Stimulated activated CD8-positive, alpha-beta memory T cell treated with anti-CD3 and anti-CD28 coated beads, Interleukin-15, amount 100 ng/mL, for 48 hours (primary cell): ENCODE measurements around the gene NRTN.
"Not testable (repeated sequence)": the region's sequence is repeated elsewhere in the genome, so short reads cannot be mapped to it uniquely, and the experiment has no call there.

Experiments used
- DNase-seq, 2 donors: peaks; one replicate each; pipeline ENCODE4 v3.0.0-alpha.2; 2020; ENCODE audit warnings: low read depth in 2 of 2

NRTN gene

GRCh38 chr19:5837761-5838352 is 33.0 kb downstream of the NRTN start:
- DNase-seq = no peak

DNA sequence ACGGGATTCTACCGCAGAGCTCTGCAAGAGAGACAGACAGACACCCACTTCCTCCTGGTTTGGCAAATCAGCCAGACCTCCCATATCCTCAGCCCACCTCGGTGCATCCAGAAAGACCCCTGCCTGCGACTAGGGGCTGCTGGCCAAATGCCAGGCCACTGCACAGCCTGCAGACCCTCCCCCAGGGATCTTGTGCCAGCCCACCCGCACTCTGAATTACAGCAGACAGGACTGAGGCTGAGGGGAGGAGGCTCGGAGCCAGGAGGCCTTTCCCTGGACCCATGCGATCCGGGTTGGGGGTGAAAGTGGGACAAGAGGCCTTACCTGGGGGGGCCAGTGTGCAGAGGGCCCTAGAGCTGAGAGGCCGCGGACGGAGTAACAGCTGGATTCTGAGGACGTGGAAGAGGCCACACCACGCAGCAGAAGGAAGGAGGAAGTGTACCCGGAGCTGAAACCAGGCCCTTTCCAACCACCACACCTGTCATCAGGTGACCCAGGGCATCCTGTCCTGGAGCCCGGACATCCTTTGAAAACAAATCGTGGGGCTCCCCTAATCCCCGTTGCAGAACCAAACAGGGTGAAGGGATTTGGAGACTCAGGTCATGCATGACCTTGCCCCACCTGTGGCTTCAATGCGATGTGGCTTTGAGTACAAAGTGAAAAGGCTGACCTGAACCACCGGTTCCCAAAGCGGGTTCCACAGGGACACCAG is 33.6 kb downstream of the NRTN start:
- no peak for DNase-seq

GRCh38 chr19:5839065-5840017 is 34.5 kb downstream of the NRTN start, which contains the start of gene FUT6:
Gene FUT6, minus strand, starts transcription at chr19:5839702. Its CDS starts 7,135 bp downstream, at chr19:5832567.
- no peak for DNase-seq

DNA sequence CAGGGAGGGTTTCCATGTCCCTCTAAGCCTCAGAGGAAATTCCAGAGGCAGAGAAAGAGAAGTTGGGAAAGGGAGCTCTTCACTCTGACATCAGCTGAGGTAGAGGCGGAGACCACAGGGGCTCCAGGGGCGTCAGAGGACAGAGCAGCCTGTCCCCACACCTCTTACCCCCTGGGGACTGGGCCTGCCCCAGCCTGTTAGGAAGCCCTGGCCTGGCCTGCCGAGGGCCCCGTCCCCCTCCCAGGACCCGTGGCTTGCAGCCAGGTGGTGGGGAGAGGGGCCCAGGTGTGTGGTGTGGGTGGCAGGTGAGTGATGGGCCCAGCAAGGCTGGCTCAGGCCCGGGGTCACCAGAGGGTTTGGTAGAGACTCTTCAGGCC is 36.9 kb downstream of the NRTN start:
- not testable (repeated sequence) for DNase-seq

DNA sequence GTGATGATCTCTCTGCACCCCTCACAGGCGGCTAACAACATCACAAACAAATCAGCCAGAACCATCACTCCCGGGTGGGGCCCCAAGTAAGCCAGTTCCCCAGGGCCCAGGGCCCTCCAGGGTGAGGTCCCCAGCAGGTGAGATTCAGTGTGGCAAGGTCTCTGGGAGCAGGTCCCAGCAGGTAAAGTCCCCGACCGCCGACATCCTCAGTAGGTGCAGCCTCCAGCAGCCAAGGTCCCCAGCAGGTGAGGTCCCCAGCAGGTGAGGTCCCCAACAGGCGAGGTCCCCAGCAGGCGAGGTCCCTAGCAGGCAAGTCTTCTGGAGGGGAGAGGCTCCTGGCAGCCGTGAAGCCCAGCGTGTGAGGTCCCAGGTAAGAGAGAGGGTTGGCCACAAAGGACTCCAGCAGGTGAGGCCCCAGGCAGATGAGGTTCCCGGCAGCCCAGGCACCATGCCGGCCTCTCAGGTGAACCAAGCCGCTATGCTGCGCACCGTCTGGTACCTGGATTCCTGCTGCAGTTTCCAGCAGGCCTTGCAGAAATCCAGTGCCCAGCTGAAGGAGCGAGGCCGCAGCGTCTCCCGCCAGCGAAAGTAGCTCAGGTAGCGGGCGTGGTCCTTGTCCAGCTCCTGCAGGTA is 38.5 kb downstream of the NRTN start:
- no peak for DNase-seq

DNA sequence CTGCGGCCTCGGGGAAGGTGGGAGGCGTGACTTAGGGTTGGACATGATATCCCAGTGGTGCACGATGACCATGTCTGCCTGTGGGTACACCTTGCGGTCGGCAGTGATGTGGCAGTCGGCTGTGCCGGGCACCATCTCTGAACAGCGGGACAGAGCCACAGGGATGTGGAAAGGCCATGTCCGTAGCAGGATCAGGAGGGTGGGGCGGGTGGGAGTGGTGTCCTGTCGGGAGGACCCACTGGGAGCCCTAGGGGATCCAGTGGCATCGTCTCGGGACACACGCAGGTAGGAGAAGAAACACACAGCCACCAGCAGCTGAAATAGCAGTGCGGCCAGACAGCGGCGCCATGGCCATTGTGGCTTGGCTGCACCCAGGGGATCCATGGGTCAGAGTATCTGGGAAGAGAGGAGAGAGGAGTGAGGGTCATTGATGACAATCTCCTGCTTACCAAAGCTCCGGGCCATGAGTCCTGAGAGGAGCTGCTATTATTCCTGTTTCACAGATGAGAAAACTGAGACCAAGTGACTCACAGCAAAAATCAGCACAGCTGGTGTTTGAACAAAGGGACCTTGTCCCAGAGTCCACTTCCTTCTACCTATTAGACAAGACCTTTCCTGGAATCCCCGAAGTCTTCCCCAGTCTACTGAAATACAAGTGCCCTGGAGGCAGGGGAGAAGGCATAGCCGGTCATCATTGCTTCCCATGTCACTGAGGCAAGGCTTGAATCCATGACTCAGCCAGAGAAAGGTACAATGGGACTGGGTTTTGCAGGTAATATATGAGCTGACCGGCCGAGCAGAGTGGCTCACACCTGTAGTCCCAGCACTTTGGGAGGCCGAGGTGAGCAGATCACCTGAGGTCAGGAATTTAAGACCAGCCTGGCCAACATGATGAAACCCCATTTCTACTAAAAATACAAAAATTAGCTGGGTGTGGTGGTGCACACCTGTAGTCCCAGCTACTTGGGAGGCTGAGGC is 39.9 kb downstream of the NRTN start:
- DNase-seq = no peak

DNA sequence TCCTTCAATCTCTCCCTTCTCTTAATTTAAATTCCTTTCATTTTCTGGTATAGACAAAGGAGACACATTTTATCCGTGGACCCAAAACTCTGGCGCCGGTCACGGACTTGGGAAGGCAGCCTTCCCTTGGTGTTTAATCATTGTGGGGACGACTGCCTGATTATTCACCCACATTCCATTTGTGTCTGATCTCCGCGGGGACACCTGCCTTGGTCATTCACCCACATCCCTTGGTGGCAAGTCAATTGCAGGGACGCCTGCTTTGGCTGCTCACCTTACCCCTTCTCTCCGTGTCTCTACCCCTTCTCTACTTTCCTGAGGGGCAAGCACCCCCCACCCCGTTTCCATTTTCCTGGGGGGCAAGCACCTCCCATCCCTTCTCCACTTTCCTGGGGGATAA is 43.0 kb downstream of the NRTN start:
- not testable (repeated sequence) for DNase-seq

GRCh38 chr19:5848621-5849020 is 43.8 kb downstream of the NRTN start:
- not testable (repeated sequence) for DNase-seq

- DNase-seq = no peak
Measured at GRCh38 chr19:5850189-5850588, 45.3 kb downstream of the NRTN start.

- no peak for DNase-seq
Measured at GRCh38 chr19:5850743-5851293, 46.0 kb downstream of the NRTN start.

GRCh38 chr19:5851302-5851701 is 46.4 kb downstream of the NRTN start, which contains the start of gene FUT3:
Gene FUT3, minus strand, starts transcription at chr19:5851449.
- DNase-seq = no peak

DNA sequence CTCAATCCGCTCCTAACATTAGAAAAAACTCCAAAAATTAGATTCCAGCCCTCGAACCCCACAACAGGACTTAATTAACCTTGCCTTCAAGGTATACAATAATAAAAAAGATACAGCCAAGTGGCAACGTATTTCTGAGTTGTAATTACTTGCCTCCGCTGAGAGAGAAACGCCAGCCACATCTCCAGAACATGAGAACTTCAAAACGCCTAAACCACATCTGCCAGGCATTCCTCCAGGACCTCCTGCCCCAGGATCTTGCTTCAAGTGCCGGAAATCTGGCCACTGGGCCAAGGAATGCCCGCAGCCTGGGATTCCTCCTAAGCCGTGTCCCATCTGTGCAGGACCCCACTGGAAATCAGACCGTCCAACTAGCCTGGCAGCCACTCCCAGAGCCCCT is 49.3 kb downstream of the NRTN start:
- not testable (repeated sequence) for DNase-seq

DNA sequence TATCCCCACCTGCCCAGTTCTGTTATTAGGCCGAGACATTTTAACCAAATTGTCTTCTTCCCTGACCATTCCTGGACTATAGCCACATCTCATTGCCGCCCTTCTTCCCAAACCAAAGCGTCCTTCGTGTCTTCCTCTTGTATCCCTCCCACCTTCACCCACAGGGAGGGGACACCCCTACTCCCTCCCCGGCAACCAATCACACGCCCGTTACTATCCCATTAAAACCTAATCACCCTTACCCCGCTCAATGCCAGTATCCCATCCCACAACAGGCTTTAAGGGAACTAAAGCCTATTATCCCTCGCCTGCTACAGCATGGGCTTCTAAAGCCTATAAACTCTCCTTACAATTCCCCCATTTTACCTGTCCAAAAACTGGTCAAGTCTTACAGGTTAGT is 50.3 kb downstream of the NRTN start:
- not testable (repeated sequence) for DNase-seq

DNA sequence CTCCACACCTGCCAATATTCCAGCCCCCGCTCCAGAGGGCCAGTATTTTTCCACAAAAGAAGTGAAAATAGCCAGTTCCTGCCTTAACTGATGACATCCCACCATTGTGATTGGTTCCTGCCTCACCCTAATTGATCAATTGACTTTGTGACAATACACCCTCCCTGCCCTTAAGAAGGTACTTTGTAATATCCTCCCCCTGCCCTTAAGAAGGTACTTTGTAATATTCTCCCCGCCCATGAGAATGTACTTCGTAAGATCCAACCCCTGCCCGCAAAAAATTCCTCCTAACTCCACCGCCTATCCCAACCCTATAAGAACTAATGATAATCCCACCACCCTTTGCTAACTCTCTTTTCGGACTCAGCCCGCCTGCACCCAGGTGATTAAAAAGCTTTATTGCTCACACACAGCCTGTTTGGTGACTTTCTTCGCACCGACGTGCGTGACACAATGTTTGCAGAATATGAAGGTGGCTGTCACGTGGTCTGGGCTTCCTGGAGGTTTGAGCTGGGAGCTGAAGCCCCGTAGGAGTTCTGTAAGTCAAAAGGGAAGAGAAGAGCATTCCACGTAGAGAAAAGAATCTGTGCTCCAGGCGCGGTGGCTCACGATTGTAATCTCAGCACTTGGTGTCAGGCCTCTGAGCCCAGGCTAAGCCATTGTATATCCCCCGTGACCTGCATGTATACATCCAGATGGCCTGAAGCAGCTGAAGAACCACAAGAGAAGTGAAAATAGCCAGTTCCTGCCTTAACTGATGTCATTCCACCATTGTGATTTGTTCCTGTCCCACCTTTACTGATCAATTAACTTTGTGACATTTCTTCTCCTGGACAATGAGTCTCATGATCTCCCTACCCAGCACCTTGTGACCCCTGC is 52.6 kb downstream of the NRTN start:
- no peak for DNase-seq

DNA sequence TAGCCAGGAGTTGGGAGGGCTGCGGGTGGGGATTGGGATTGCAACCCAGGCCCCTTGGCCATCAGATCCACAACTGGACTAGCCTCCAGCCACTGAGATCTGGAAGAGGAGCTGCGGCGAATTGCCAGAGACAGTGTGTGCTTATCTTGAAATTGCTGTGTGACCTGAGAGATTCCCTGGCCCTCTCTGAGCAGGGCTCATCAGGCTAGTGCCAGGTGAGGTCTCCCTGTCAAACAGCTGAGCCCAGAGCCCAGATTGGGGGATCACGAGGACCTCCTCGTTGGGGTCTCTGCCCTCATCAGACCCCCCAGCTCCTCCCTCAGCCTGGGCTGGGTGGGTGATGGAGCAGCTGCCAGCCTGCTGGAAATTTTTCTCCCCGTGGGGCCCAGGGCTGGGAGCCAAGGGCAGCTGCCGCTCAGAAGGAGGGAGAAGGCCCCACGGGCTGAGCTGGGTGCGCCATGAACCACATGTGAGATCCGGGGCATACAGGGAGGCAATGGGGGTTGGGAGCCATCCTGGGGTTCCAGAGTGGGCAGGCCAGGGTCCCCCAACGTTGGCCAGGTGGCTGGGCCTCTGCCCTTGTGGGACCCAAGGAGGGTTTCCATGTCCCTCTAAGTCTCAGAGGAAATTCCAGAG is 58.3 kb downstream of the NRTN start:
- no peak for DNase-seq

- no peak for DNase-seq
Measured at GRCh38 chr19:5864013-5864720, 59.3 kb downstream of the NRTN start.

- DNase-seq = no peak
Measured at GRCh38 chr19:5864725-5865486, 60.0 kb downstream of the NRTN start.
